ENCODE data around the gene SPATS2L.

DNA sequence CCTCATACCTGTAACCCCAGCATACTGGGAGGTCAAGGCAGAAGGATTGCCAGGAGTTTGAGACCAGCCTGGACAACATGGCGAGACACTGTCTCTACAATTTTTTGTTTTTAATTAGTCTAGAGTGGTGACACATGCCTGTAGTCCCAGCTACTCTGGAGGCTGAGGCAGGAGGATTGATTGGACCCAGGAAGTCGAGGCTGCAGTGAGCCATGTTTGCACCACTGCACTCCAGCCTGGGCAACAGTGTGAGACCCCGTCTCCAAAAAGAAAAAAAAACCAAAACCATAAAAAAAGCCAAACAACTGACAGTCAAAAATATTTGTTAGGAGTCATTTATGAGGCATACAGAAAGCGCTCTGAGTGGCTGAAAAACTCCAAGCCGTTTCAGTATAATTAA is 107.9 kb downstream of the SPATS2L start:
- TF ChIP-seq, protein P1, sequence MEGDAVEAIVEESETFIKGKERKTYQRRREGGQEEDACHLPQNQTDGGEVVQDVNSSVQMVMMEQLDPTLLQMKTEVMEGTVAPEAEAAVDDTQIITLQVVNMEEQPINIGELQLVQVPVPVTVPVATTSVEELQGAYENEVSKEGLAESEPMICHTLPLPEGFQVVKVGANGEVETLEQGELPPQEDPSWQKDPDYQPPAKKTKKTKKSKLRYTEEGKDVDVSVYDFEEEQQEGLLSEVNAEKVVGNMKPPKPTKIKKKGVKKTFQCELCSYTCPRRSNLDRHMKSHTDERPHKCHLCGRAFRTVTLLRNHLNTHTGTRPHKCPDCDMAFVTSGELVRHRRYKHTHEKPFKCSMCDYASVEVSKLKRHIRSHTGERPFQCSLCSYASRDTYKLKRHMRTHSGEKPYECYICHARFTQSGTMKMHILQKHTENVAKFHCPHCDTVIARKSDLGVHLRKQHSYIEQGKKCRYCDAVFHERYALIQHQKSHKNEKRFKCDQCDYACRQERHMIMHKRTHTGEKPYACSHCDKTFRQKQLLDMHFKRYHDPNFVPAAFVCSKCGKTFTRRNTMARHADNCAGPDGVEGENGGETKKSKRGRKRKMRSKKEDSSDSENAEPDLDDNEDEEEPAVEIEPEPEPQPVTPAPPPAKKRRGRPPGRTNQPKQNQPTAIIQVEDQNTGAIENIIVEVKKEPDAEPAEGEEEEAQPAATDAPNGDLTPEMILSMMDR (IDR thresholded peaks at IDR 0.05; ENCODE audit: low read depth, low read length, poor library complexity, severe bottlenecking), result no peak
- no peak for TF ChIP-seq EZH2phosphoT487 (IDR thresholded peaks at IDR 0.05; ENCODE audit: borderline replicate concordance, low read length)
